ENCODE data around the gene ERRFI1. TPM values are rescaled to one million over a fixed set of nuclear protein-coding genes. Genes with fewer than 3 reads are reported as not detected.
A peak's percentile ranks its signal among the peaks of the same experiment; 100 is the strongest.

The ERRFI1 gene
- total RNA-seq, 1 experiment from 2014 or later, result 44.4 TPM

DNA sequence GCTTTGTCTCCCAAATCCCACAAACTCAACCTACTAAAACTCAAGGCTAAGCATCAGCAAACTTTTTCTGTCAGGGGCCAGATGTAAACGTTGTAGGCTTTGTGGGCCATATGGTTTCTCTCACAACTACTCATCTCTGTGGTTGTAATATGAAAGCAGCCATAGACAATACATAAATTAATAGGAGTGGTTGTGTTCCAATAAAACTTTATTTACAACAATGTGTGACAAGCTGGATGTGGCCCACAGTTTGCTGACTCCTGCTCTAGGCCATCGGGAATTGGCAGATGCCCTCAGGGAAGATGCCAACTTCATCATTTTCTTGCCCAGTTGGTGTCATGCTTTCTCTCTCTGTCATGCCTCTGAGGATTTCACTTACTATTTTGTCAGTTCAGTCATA lies 17.5 kb upstream of the ERRFI1 start:
- ChIA-PET CTCF (no interaction called here), POLR2A (ENCODE audit: low non-redundant PET) (no interaction called here)
- Histone ChIP-seq H3K4me3 (ENCODE audit: low read depth, low read length, poor library complexity, severe bottlenecking) (no peak overlapping the region), H3K36me3 (ENCODE audit: insufficient read depth, low read length, poor library complexity, severe bottlenecking) (no peaks in the 10 kb centered on the region), H3K9me3 (ENCODE audit: low read depth, low read length, poor library complexity, severe bottlenecking) (peaks cover 7% of the 10 kb centered on the region), H3K4me1 (ENCODE audit: insufficient read depth, low read length, poor library complexity, severe bottlenecking) (peaks cover 40% of the 10 kb centered on the region), H3K27ac (ENCODE audit: low read depth, low read length, poor library complexity, severe bottlenecking) (no peak overlapping the region), H3K27me3 (replicated peaks; ENCODE audit: insufficient read depth, low read depth, low read length, poor library complexity) (no peaks in the 10 kb centered on the region)
- BruUV-seq (replicated peaks), result no TSS peak
- intact Hi-C loops (cut with micrococcal nuclease; ENCODE audit: unreplicated experiment), result no loop called here
- no peak for DNase-seq (ENCODE audit: low spot score)
- TF ChIP-seq EZH2 (IDR thresholded peaks at IDR 0.05; ENCODE audit: borderline replicate concordance, low read depth, low read length, poor library complexity, severe bottlenecking), result no peak

- H3K4me3 ChIP-seq (ENCODE audit: low read depth, low read length, poor library complexity, severe bottlenecking), result no peak overlapping the region
- TF ChIP-seq CTCF (conservative IDR thresholded peaks at IDR 0.05; ENCODE audit: low read depth, low read length), result no peak
- TF ChIP-seq EZH2 (IDR thresholded peaks at IDR 0.05; ENCODE audit: borderline replicate concordance, low read depth, low read length, poor library complexity, severe bottlenecking), result no peak
- H3K9me3 ChIP-seq (ENCODE audit: low read depth, low read length, poor library complexity, severe bottlenecking), result peaks cover 7% of the 10 kb centered on the region
- no peak overlapping the region for H3K27ac ChIP-seq (ENCODE audit: low read depth, low read length, poor library complexity, severe bottlenecking)
- peaks cover 30% of the 10 kb centered on the region for H3K4me1 ChIP-seq (ENCODE audit: insufficient read depth, low read length, poor library complexity, severe bottlenecking)
- intact Hi-C loops (cut with micrococcal nuclease; ENCODE audit: unreplicated experiment), result no loop called here
- no TSS peak for BruUV-seq (replicated peaks)
- DNase-seq (ENCODE audit: low spot score), result no peak
- H3K27me3 ChIP-seq (replicated peaks; ENCODE audit: insufficient read depth, low read depth, low read length, poor library complexity), result no peaks in the 10 kb centered on the region
- ChIA-PET CTCF (no interaction called here), POLR2A (ENCODE audit: low non-redundant PET) (no interaction called here)
- no peaks in the 10 kb centered on the region for H3K36me3 ChIP-seq (ENCODE audit: insufficient read depth, low read length, poor library complexity, severe bottlenecking)
Observed at GRCh38 chr1:8042134-8042533, 16.0 kb upstream of the ERRFI1 start.

- peaks cover 7% of the 10 kb centered on the region for H3K9me3 ChIP-seq (ENCODE audit: low read depth, low read length, poor library complexity, severe bottlenecking)
- peak; percentile 88 for DNase-seq (ENCODE audit: low spot score)
- no peaks in the 10 kb centered on the region for H3K36me3 ChIP-seq (ENCODE audit: insufficient read depth, low read length, poor library complexity, severe bottlenecking)
- no peaks in the 10 kb centered on the region for H3K27me3 ChIP-seq (replicated peaks; ENCODE audit: insufficient read depth, low read depth, low read length, poor library complexity)
- BruUV-seq (replicated peaks), result no TSS peak
- TF ChIP-seq EZH2 (IDR thresholded peaks at IDR 0.05; ENCODE audit: borderline replicate concordance, low read depth, low read length, poor library complexity, severe bottlenecking), result no peak
- TF ChIP-seq CTCF (conservative IDR thresholded peaks at IDR 0.05; ENCODE audit: low read depth, low read length), result no peak
- H3K4me1 ChIP-seq (ENCODE audit: insufficient read depth, low read length, poor library complexity, severe bottlenecking), result peaks cover 14% of the 10 kb centered on the region
- H3K27ac ChIP-seq (ENCODE audit: low read depth, low read length, poor library complexity, severe bottlenecking), result peak overlapping the region; percentile 60
- CTCF ChIA-PET, result no interaction called here
- POLR2A ChIA-PET (ENCODE audit: low non-redundant PET), result no interaction called here
- no peak overlapping the region for H3K4me3 ChIP-seq (ENCODE audit: low read depth, low read length, poor library complexity, severe bottlenecking)
- intact Hi-C loops (cut with micrococcal nuclease; ENCODE audit: unreplicated experiment), result no loop called here
Observed at GRCh38 chr1:8040586-8040985, 14.5 kb upstream of the ERRFI1 start.

GRCh38 chr1:8039071-8039470 lies 13.0 kb upstream of the ERRFI1 start:
- intact Hi-C loops (cut with micrococcal nuclease; ENCODE audit: unreplicated experiment), result no loop called here
- H3K4me3 ChIP-seq (ENCODE audit: low read depth, low read length, poor library complexity, severe bottlenecking), result no peak overlapping the region
- H3K36me3 ChIP-seq (ENCODE audit: insufficient read depth, low read length, poor library complexity, severe bottlenecking), result no peaks in the 10 kb centered on the region
- no peak for DNase-seq (ENCODE audit: low spot score)
- no peak overlapping the region for H3K27ac ChIP-seq (ENCODE audit: low read depth, low read length, poor library complexity, severe bottlenecking)
- BruUV-seq (replicated peaks), result no TSS peak
- peaks cover 7% of the 10 kb centered on the region for H3K9me3 ChIP-seq (ENCODE audit: low read depth, low read length, poor library complexity, severe bottlenecking)
- H3K27me3 ChIP-seq (replicated peaks; ENCODE audit: insufficient read depth, low read depth, low read length, poor library complexity), result no peaks in the 10 kb centered on the region
- CTCF ChIA-PET, result no interaction called here
- TF ChIP-seq CTCF (conservative IDR thresholded peaks at IDR 0.05; ENCODE audit: low read depth, low read length) (no peak), EZH2 (IDR thresholded peaks at IDR 0.05; ENCODE audit: borderline replicate concordance, low read depth, low read length, poor library complexity, severe bottlenecking) (no peak)
- H3K4me1 ChIP-seq (ENCODE audit: insufficient read depth, low read length, poor library complexity, severe bottlenecking), result peaks cover 12% of the 10 kb centered on the region
- POLR2A ChIA-PET (ENCODE audit: low non-redundant PET), result no interaction called here

All from A673 (cell line).